T-helper 22 cell (primary cell): ENCODE measurements around the gene WSCD2.

ENCODE experiments used
- DNase-seq: peaks from one replicate; pipeline ENCODE4 v3.0.0-alpha.2; 2020; ENCODE audit warnings: low read depth

WSCD2 gene

GRCh38 chr12:108166505-108166904 is 37.4 kb downstream of the WSCD2 start:
- no peak for DNase-seq

- no peak for DNase-seq
These were observed 38.9 kb downstream of the WSCD2 start for GRCh38 chr12:108167974-108168373.

GRCh38 chr12:108169708-108170107 is 40.6 kb downstream of the WSCD2 start:
- no peak for DNase-seq

- DNase-seq, result no peak
These were observed 41.1 kb downstream of the WSCD2 start for GRCh38 chr12:108170164-108170563.

GRCh38 chr12:108172033-108172432 is 42.9 kb downstream of the WSCD2 start:
- no peak for DNase-seq

- no peak for DNase-seq
These were observed 44.1 kb downstream of the WSCD2 start for GRCh38 chr12:108173160-108173559.

GRCh38 chr12:108173892-108174291 is 44.8 kb downstream of the WSCD2 start:
- DNase-seq, result no peak

GRCh38 chr12:108174641-108175040 is 45.6 kb downstream of the WSCD2 start:
- DNase-seq, result no peak

- DNase-seq, result no peak
These were observed 46.2 kb downstream of the WSCD2 start for GRCh38 chr12:108175310-108175709.

- DNase-seq, result no peak
These were observed 47.2 kb downstream of the WSCD2 start for GRCh38 chr12:108176292-108176691.

- DNase-seq, result no peak
These were observed 48.0 kb downstream of the WSCD2 start for GRCh38 chr12:108177131-108177530.

GRCh38 chr12:108179305-108179704 is 50.2 kb downstream of the WSCD2 start:
- no peak for DNase-seq

- no peak for DNase-seq
These were observed 51.4 kb downstream of the WSCD2 start for GRCh38 chr12:108180255-108181094.

- DNase-seq, result no peak
These were observed 52.0 kb downstream of the WSCD2 start for GRCh38 chr12:108181095-108181454.

- DNase-seq, result no peak
These were observed 53.0 kb downstream of the WSCD2 start for GRCh38 chr12:108182096-108182495.

- no peak for DNase-seq
These were observed 55.9 kb downstream of the WSCD2 start for GRCh38 chr12:108185002-108185401.

GRCh38 chr12:108187831-108188230 is 58.7 kb downstream of the WSCD2 start:
- DNase-seq, result no peak

GRCh38 chr12:108190529-108190928 is 61.4 kb downstream of the WSCD2 start:
- DNase-seq, result no peak

- no peak for DNase-seq
These were observed 62.0 kb downstream of the WSCD2 start for GRCh38 chr12:108191086-108191485.

- DNase-seq, result no peak
These were observed 62.9 kb downstream of the WSCD2 start for GRCh38 chr12:108191938-108192337.

- DNase-seq, result no peak
These were observed 64.4 kb downstream of the WSCD2 start for GRCh38 chr12:108193493-108193892.

GRCh38 chr12:108193917-108194316 is 64.8 kb downstream of the WSCD2 start:
- DNase-seq, result no peak

GRCh38 chr12:108194585-108194984 is 65.5 kb downstream of the WSCD2 start:
- no peak for DNase-seq

GRCh38 chr12:108196319-108196718 is 67.2 kb downstream of the WSCD2 start:
- no peak for DNase-seq
